Tibial nerve (tissue), 4 donors: ENCODE measurements around the gene EIF4A2. TPM values are rescaled to one million over a fixed set of nuclear protein-coding genes. Genes with fewer than 3 reads are reported as not detected.

ENCODE experiments used
- DNase-seq, 2 donors: peaks; one replicate each; pipeline ENCODE4 v3.0.0-alpha.2; 2019; ENCODE audit warnings: low spot score in 2 of 2
- H3K27ac ChIP-seq, 4 donors: fragments of 200-600 bp; sonication (generic) in 3 of 4; one replicate each; pipeline ENCODE4 v1.5.1; 2017 to 2019; ENCODE audit warnings: mild to moderate bottlenecking in 1 of 4
- H3K27me3 ChIP-seq, 2 donors: fragments of 200-600 bp; sonication (generic) in 1 of 2; one replicate each; pipeline versions ENCODE4 v1.5.1 to v1.6.0; 2017 to 2019
- H3K36me3 ChIP-seq, 3 donors: fragments of 200-600 bp; sonication (generic); one replicate each; pipeline ENCODE4 v1.5.1; 2018 to 2019
- H3K4me1 ChIP-seq, 4 donors: fragments of 200-600 bp; sonication (generic) in 3 of 4; one replicate each; pipeline ENCODE4 v1.5.1; 2017 to 2019
- H3K4me3 ChIP-seq, 4 donors: fragments of 200-600 bp; sonication (generic) in 3 of 4; one replicate each; pipeline ENCODE4 v1.5.1; 2017 to 2019; ENCODE audit warnings: mild to moderate bottlenecking in 1 of 4, moderate library complexity in 1 of 4
- H3K9me3 ChIP-seq, 4 donors: fragments of 200-600 bp; sonication (generic) in 3 of 4; one replicate each; pipeline ENCODE4 v1.5.1; 2017 to 2019
- EP300 ChIP-seq, 2 donors: sonication (generic); formaldehyde crosslinking; IDR thresholded peaks; one replicate each; pipeline ENCODE4 v1.6.1; 2017; ENCODE audit warnings: antibody characterized with exemption in 2 of 2, mild to moderate bottlenecking in 1 of 2
- POLR2A ChIP-seq, 2 donors: fragments of 450-650 bp; IDR thresholded peaks; one replicate each; pipeline ENCODE4 v1.6.1; 2017; ENCODE audit warnings: antibody characterized with exemption in 2 of 2, mild to moderate bottlenecking in 2 of 2, moderate library complexity in 2 of 2
- WGBS, 2 donors: methylation state at CpG; one replicate each; pipeline ENCODE4 v1.1.5; 2018; 5-methylcytosine and 5-hydroxymethylcytosine counted together
- total RNA-seq, 4 donors: library from RNA; depleted of rRNA; stranded (reverse); fragments of >200 nt; gene quantifications; one replicate each; pipeline ENCODE4 v1.1.0, GENCODE V29; 2016
- TF ChIP-seq, protein P1 (sequence below), 5 experiments: fragments of 200-600 bp in 3 of 5; fragments of 450-650 bp in 2 of 5; sonication (generic) in 3 of 5; IDR thresholded peaks; one replicate each; pipeline ENCODE4 v1.5.1; 2016 to 2019; ENCODE audit warnings: antibody characterized with exemption in 5 of 5, mild to moderate bottlenecking in 3 of 5, moderate library complexity in 2 of 5

Gene EIF4A2
- total RNA-seq, 4 donors from 2014 or later, result 285 to 465 (median 364) TPM

- Histone ChIP-seq H3K36me3 (no peaks in the 10 kb centered on the region), H3K27ac (no peak overlapping the region), H3K4me1 (peaks cover 0 to 48% (median 14%) of the 10 kb centered on the region in 4 donors), H3K9me3 (no peaks in the 10 kb centered on the region), H3K4me3 (no peak overlapping the region), H3K27me3 (peaks cover 2 to 51% of the 10 kb centered on the region in 2 donors)
- no peak for DNase-seq
- 18 to 28% methylated on average over 14 to 15 of the region's 23 CpGs for WGBS, 2 donors
- TF ChIP-seq, protein P1, sequence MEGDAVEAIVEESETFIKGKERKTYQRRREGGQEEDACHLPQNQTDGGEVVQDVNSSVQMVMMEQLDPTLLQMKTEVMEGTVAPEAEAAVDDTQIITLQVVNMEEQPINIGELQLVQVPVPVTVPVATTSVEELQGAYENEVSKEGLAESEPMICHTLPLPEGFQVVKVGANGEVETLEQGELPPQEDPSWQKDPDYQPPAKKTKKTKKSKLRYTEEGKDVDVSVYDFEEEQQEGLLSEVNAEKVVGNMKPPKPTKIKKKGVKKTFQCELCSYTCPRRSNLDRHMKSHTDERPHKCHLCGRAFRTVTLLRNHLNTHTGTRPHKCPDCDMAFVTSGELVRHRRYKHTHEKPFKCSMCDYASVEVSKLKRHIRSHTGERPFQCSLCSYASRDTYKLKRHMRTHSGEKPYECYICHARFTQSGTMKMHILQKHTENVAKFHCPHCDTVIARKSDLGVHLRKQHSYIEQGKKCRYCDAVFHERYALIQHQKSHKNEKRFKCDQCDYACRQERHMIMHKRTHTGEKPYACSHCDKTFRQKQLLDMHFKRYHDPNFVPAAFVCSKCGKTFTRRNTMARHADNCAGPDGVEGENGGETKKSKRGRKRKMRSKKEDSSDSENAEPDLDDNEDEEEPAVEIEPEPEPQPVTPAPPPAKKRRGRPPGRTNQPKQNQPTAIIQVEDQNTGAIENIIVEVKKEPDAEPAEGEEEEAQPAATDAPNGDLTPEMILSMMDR (IDR thresholded peaks at IDR 0.05), result no peak
- TF ChIP-seq POLR2A (IDR thresholded peaks at IDR 0.05), result no peak
Measured at GRCh38 chr3:186825294-186825821, 42.0 kb downstream of the EIF4A2 start.

DNA sequence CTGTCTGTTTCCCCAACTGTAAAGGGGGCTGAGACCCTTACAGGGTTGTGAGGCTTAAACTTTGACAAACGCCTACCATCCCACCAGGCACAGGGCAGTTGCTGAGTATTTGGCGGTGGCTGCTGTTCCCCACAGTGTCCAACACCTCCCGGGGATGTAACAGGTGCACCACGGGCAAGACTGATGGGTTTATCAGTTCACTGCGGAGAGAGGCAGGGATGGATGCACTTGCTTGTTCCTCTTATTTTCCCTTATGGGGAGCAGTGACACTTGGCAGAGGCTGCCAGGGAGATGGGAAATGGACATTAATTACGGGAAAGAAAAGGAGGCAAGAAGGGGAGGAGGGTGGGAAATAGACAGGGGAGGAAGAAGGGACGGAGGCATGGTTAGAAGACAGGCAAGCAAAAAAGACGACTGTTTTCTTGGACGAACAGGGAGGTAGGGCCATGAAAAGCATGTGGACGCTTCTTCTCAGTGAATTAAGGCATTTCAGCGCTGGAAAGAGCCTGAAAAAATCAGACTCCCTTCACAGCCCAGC is 42.6 kb downstream of the EIF4A2 start:
- no peak for DNase-seq
- H3K27ac ChIP-seq, result no peak overlapping the region
- H3K36me3 ChIP-seq, result no peaks in the 10 kb centered on the region
- H3K27me3 ChIP-seq, result peaks cover 2 to 56% of the 10 kb centered on the region in 2 donors
- peaks cover 0 to 48% (median 14%) of the 10 kb centered on the region in 4 donors for H3K4me1 ChIP-seq
- peak overlapping the region in 1 of 4 donors; percentile 77 for H3K4me3 ChIP-seq
- TF ChIP-seq POLR2A (IDR thresholded peaks at IDR 0.05), result no peak
- TF ChIP-seq, protein P1 (IDR thresholded peaks at IDR 0.05), result no peak
- TF ChIP-seq EP300 (IDR thresholded peaks at IDR 0.05), result no peak
- WGBS, 2 donors, result 49 to 51% methylated on average over 11 of the region's 11 CpGs
- H3K9me3 ChIP-seq, result no peaks in the 10 kb centered on the region

DNA sequence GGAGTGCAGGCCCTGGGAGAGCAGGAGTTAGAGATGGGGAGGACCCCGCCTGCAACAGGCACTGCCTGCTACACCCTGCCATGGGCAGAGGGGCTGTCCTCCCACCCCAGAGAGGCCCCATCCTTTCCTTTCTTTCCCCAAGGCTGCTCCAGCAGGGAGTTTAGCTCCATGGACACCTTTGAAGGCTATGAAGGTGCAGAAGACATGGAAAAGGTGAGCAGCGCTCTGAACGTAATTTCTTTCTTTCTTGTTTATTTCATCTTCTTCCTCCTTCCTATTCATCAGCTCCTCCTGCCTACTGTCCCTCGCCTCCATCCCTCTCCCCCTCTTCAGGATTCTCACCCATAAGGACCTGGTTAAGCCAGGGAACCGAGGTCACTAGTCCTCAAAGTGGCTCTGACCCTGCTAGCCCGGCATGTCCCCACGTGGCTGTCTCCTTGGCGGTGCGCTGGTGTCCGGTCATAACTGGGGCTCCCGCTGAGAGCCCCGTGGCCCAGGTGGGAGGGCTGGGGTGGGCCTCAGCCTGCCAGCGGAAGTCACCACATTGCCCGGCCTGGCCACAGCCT is 43.1 kb downstream of the EIF4A2 start:
- H3K4me3 ChIP-seq, result peak overlapping the region; percentile 39 to 83 (median 80)
- H3K36me3 ChIP-seq, result no peaks in the 10 kb centered on the region
- TF ChIP-seq EP300 (IDR thresholded peaks at IDR 0.05) (no peak), POLR2A (IDR thresholded peaks at IDR 0.05) (no peak)
- TF ChIP-seq, protein P1 (IDR thresholded peaks at IDR 0.05), result no peak
- peaks cover 0 to 43% (median 14%) of the 10 kb centered on the region in 4 donors for H3K4me1 ChIP-seq
- DNase-seq, result no peak
- H3K9me3 ChIP-seq, result no peaks in the 10 kb centered on the region
- no peak overlapping the region for H3K27ac ChIP-seq
- H3K27me3 ChIP-seq, result peaks cover 2 to 59% of the 10 kb centered on the region in 2 donors
- WGBS, 2 donors, result 29% methylated on average over 12 to 14 of the region's 14 CpGs

DNA sequence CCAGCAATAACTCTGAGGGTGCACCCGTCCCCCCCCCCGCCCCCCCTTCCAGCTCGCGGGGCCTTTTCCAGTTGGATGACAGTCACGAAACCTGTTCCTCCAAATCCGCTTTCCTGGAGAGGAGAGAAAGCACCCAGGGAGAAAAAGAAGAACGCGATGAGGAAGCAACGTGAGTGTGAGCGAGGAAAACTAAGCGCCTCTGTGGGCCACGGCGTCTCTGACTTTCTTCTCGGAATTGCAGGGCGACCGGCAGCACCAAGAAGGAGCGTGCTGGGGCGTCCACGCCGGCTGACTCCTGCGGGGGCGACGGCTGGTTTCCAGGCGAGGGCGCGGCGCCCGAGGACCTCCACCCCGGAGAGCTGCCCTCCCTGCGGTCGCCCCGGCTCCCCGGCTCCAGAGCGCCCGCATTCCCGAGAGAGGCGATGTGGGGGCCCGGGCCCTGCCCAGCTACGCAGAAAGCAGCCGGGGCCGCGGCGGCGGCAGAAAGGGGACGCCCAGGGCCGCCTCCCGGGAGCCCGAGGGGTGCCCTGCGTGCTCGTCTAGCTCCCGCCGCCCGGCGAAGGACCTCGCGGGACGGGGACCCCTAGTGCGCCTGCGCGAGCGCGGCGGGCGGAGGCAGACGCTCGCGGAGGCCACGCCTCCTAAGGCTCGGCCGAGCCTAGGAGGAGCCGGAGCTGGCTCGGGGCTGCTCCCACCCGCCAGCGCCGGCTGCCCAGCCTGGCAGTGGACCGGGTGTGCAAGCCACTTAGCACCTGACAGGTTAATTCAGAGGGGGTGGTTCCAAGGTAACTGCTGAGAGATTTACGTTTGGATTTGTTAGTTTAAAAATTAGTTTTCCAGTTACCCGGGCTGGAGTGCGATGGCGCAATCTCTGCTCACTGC is 43.8 kb downstream of the EIF4A2 start:
- DNase-seq, result peak; percentile 42 to 52
- TF ChIP-seq POLR2A (IDR thresholded peaks at IDR 0.05) (peak; percentile 32 to 57), EP300 (IDR thresholded peaks at IDR 0.05) (peak in 1 of 2 donors; percentile 24)
- TF ChIP-seq, protein P1 (IDR thresholded peaks at IDR 0.05), result peak in 1 of 5 experiments; percentile 18
- peaks cover 0 to 39% (median 14%) of the 10 kb centered on the region in 4 donors for H3K4me1 ChIP-seq
- peak overlapping the region; percentile 39 to 83 (median 80) for H3K4me3 ChIP-seq
- H3K9me3 ChIP-seq, result no peaks in the 10 kb centered on the region
- H3K27ac ChIP-seq, result peak overlapping the region in 3 of 4 donors; percentile 64 to 73 (median 67)
- peaks cover 2 to 65% of the 10 kb centered on the region in 2 donors for H3K27me3 ChIP-seq
- H3K36me3 ChIP-seq, result no peaks in the 10 kb centered on the region
- 2% methylated on average over 56 to 71 of the region's 80 CpGs for WGBS, 2 donors
